Right lobe of liver (tissue), 4 donors: ENCODE measurements around the gene SCUBE1.

Source experiments
- CTCF ChIP-seq, 4 donors: fragments of 200-600 bp in 3 of 4; fragments of 450-650 bp in 1 of 4; IDR thresholded peaks; one replicate each; pipeline versions ENCODE4 v1.5.1 to v1.8.0; 2016 to 2022; ENCODE audit warnings: antibody characterized with exemption in 4 of 4, mild to moderate bottlenecking in 2 of 4
- POLR2A ChIP-seq: fragments of 450-650 bp; IDR thresholded peaks from one replicate; pipeline ENCODE4 v1.6.1; 2017; ENCODE audit warnings: antibody characterized with exemption, mild to moderate bottlenecking
- donor health status: DM: no; HTN: no; CAD: no.
- donor health status: DM: no; HTN: no; CAD: no.
- donor health status: DM: no; HTN: yes; CAD: no.

DNA sequence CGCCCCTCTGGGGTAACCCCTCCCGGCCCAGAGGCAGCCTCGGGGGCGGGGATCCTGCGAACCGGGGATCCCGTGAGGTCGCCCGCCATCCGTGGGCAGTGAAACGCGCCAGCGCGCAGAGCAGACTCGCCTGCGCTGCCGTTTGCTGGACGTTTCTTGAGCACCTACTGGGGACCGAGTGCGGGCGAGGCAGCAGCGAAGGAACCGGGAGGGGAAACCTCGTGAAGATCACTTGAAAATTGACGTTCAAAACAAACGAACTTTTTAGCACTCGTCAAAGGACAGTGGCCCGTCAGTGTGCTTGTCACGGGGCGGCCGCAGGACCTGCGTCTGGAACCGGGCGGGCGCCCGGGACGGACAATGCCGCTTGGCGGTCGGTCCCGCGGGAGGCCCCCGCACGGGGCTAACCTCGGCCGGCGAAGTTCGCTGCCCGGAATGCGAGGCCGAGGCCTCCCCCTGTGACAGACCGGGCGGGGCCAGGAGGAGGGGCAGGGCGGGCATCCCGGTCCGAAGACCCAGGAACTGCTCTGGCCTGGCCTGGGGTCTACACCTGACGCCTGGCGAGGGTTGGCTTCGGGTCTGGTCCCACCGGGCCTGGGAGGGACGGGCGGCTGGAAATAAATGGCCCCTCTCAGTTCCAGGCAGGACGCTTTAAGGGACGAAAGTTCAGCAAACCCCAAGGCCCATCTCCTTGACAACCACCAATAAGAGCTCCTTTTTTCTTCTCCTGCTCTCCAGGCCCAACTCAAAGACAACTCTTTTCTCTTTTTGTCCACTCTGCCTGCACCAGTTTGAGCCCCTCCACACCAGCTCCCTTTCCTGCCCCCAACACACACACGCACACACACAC lies 723 bp upstream of the SCUBE1 start:
- TF ChIP-seq POLR2A = no peak
- TF ChIP-seq CTCF (IDR thresholded peaks at IDR 0.05) = no peak
